GM12874 (cell line): ENCODE results near the gene DEPDC5.

ENCODE experiments used
- TF ChIP-seq, protein P1 (sequence below): IDR thresholded peaks from 2 replicates; pipeline ENCODE4 v1.5.1; 2011; ENCODE audit warnings: low read depth, mild to moderate bottlenecking, control low read depth, low read length, moderate library complexity; ENCODE audit not compliant: insufficient read depth

Gene DEPDC5

DNA sequence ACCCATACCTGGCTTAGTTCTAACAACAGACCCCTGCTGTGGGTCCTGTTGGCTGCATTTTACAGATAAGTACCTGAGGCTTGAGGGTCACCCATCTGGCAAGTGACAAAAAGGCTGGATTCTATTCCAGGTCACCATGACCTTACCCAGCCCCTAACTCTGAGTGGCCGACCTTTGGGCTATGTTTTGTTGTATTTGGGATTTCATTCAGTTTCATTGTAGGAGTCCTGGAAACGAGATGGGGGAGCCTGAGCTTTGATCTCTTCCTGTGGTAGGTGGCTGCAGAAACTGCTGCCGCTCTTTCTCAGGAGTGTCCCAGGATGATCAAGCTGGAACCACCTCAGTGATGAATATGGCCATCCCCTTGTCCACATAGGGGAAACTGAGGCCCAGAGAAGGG, 165.9 kb downstream of the DEPDC5 start:
- TF ChIP-seq, protein P1, sequence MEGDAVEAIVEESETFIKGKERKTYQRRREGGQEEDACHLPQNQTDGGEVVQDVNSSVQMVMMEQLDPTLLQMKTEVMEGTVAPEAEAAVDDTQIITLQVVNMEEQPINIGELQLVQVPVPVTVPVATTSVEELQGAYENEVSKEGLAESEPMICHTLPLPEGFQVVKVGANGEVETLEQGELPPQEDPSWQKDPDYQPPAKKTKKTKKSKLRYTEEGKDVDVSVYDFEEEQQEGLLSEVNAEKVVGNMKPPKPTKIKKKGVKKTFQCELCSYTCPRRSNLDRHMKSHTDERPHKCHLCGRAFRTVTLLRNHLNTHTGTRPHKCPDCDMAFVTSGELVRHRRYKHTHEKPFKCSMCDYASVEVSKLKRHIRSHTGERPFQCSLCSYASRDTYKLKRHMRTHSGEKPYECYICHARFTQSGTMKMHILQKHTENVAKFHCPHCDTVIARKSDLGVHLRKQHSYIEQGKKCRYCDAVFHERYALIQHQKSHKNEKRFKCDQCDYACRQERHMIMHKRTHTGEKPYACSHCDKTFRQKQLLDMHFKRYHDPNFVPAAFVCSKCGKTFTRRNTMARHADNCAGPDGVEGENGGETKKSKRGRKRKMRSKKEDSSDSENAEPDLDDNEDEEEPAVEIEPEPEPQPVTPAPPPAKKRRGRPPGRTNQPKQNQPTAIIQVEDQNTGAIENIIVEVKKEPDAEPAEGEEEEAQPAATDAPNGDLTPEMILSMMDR: no peak

DNA sequence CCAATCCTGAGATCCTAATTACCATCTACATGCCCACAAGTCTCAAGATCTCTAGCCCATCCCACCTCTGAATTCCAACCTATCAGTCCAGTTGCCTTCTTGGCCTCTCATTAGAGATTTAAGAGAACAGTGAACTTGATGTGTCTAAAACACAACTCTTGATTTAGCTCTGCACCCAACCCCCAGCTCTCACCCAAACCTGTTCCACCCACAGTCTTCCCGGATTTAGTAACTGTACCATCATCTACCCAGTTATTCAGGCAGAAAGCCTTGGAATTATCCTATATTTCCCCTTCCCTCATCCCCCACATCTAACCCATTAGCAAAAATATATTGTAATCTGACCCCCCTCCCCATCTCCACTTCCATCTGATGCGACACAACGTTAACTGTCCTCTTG, 166.5 kb downstream of the DEPDC5 start:
- TF ChIP-seq, protein P1: no peak

DNA sequence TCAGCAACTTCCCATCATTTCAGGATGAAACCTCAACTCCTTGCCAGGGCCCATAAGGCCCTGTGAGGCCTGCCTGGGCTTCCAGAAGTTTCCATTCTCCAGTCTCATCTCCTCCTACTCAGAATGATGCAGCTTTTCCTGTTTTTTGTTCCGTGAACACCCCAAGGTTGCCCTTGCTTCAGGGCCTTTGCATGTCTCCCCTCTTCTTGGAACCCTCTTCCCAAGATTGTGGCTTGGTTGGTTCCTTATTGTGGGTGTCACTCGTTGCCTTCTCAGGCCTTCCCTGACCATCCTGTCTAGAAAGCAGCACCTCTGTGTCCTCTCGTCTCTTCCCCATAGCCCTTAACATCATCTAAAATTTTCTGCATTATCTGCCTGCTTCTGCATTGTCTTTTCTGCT, 167.3 kb downstream of the DEPDC5 start:
- TF ChIP-seq, protein P1: no peak

DNA sequence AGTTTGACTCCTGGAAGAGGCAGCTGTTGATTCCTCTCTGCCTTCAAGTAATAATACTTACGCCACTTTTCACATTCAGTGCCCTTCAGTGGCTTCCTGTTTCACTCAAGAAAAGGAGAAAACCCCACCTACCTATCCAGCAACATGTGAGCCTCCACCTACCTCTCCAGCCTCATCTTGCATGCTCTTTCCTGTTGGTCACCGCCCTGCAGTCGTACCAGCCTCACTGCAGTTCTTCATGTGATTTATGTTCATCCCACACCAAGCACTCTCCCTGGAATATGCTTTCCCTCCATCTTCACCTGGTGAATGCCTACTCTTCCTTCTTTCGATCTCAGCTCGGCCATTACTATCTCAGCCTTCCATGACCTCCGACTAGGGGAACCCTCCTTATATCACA, 168.7 kb downstream of the DEPDC5 start:
- TF ChIP-seq, protein P1: no peak

DNA sequence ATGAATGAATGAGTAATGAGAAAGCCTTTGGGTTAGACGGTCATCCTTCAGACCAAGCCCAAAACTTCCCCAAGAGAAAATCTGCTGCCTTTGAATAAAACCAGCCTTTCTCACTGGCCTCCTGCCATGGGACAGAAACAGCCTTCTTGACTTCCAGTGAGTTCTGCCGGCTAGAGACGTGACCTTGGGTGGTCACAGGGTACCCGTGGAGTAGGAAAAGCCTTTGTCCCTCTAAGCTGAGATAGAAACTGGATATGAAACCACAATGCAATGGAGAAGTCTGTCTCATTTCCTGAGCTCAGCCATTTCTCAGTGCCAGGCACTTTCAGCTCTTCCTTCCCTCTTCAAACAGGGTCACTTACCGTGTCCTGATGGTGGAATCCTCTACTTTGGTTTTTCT, 169.3 kb downstream of the DEPDC5 start:
- TF ChIP-seq, protein P1: no peak

DNA sequence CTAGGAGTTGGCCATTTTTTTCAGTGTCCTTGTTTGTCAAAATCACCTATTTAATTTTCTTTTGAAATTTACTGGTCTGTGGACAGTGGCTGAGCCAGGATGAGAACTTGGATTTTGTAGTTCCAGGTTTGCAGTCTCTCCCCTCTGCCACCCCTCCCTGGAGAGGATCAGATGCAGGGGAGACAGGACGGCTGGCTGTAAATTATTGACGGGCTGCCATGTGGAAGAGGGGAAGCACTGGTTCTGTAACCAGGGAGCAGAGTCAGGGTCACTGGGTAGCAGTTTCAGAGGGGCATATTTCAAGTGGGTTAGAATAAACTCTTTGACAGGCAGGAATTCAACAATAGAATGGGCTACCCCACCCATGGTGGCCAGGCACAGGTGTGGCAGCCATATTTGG, 169.9 kb downstream of the DEPDC5 start:
- TF ChIP-seq, protein P1: no peak

DNA sequence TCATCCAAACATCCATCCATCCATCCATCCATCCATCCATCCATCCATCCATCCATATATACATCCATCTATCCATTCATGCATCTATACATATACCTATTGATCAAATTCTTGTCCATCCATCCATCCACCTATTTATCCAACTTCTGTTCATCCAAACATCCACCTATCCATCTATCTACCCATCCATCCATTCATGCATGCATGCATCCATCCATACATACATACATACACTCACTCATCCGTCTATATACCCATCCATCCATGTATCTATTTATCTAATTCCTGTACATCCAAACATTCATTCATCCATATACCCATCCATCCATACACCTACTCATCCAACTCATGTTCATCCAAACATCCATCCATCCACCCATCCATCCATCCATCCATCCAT, 171.2 kb downstream of the DEPDC5 start:
- TF ChIP-seq, protein P1: no peak

DNA sequence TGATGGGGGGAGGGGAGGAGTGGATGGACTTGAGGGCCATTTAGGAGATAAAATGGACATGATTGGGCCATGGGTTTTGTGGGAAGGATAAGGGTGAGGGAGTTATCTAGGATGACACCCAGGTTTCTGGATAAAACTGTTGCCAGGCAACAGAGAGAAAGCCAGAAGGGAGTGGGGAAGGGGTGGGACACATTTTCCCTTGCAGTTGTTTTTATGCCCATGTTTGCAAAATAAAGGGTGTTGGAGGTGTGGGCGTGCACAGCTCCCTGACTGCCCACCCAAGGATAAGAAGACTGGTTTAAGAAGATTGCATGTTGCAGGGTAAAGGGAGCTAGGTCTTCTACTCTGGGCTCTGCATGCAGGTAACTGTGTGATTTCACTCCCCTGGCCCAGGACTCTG, 172.2 kb downstream of the DEPDC5 start:
- TF ChIP-seq, protein P1: no peak
